ENCODE results near the gene TMED3. TPM values are rescaled to one million over a fixed set of nuclear protein-coding genes. Genes with fewer than 3 reads are reported as not detected.

Gene TMED3
- total RNA-seq, 1 experiment from 2014 or later: 53.6 TPM

DNA sequence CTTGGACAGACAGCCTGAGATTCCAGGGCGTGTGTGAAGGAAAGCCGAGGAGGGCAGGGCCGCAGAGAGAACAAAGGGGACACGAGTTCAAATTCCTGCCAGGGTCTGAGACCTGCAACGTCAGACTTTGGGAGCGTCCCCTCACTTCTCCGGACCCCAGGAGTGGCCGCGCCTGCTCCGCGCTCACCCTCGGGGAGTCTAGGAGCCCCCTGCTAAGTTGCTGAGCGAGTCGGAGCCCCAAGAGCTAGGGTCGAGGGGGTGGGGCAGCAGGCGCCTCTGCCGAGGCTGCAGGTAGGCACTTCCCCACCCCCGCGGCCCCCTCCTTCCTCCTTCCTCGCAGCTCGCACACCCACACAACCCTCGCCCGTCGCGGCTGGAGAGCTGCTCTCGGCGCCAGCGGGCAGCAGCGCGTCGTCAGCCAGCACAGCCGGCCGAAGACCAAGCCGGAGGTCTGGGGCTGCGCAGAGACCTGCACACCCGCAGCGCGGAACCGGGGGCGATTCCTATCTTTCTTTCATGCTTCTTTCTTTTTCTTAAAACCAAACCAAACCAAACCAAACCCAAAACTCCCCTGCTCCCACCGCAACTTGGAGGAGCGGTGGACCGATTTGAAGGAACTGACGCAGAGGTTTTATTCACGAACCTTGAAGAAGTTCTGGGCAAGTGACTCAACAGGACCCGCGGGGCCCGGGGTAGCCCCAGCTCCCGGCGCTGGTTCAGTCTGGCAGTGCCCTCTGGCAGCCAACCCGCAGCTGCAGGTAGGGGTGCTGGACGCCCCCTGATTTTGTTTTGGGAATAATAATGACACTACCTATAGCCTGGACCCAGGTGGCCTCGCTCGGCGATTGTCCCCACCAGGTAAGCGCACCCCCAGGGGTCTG lies 28.3 kb upstream of the TMED3 start, which contains the start of gene ANKRD34C:
TSS of gene ANKRD34C (plus strand) at position 352 of the 881 bp plus-strand sequence. CDS start 10,563 bp downstream, outside the sequence.
- Histone ChIP-seq H3K27ac (ENCODE audit: low read depth, low read length) (no peak within 1 kb of the TSS), H3K27me3 (ENCODE audit: insufficient read depth, low read length) (peaks cover 16% of the 10 kb centered on the region; the same call in 1 of the 2 replicates), H3K9ac (ENCODE audit: low read length) (no peak within 1 kb of the TSS), H2AFZ (ENCODE audit: low read depth, low read length, poor library complexity, severe bottlenecking) (no peak within 1 kb of the TSS), H4K20me1 (ENCODE audit: insufficient read depth) (no peaks in the 10 kb centered on the region), H3K36me3 (ENCODE audit: control insufficient read depth in 1 of 2, insufficient read depth in 2 of 2, low read length in 2 of 2) (no peaks in the 10 kb centered on the region), H3K79me2 (ENCODE audit: insufficient read depth, low read length) (no peaks in the 10 kb centered on the region), H3K9me3 (ENCODE audit: control insufficient read depth in 1 of 2, insufficient read depth in 1 of 2, low read depth in 1 of 2, low read length in 2 of 2) (no peaks in the 10 kb centered on the region), H3K4me3 (replicated peaks in 1 of 2; ENCODE audit: low read depth in 1 of 2, low read length in 2 of 2) (no peak within 1 kb of the TSS), H3K4me2 (ENCODE audit: low read length) (no peak within 1 kb of the TSS), H3K4me1 (ENCODE audit: control insufficient read depth in 1 of 2, insufficient read depth in 2 of 2, low read length in 2 of 2) (no peaks in the 10 kb centered on the region), H3K9me2 (ENCODE audit: insufficient read depth) (no peaks in the 10 kb centered on the region)
- no peak for TF ChIP-seq SIN3A (IDR thresholded peaks at IDR 0.05; ENCODE audit: low read depth)
- TF ChIP-seq, protein P1, sequence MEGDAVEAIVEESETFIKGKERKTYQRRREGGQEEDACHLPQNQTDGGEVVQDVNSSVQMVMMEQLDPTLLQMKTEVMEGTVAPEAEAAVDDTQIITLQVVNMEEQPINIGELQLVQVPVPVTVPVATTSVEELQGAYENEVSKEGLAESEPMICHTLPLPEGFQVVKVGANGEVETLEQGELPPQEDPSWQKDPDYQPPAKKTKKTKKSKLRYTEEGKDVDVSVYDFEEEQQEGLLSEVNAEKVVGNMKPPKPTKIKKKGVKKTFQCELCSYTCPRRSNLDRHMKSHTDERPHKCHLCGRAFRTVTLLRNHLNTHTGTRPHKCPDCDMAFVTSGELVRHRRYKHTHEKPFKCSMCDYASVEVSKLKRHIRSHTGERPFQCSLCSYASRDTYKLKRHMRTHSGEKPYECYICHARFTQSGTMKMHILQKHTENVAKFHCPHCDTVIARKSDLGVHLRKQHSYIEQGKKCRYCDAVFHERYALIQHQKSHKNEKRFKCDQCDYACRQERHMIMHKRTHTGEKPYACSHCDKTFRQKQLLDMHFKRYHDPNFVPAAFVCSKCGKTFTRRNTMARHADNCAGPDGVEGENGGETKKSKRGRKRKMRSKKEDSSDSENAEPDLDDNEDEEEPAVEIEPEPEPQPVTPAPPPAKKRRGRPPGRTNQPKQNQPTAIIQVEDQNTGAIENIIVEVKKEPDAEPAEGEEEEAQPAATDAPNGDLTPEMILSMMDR (IDR thresholded peaks at IDR 0.05 in 2 of 3, conservative IDR thresholded peaks at IDR 0.05 in 1 of 3; ENCODE audit: borderline replicate concordance in 1 of 3, insufficient read depth in 1 of 3, low read depth in 2 of 3, low read length in 2 of 3): no peak
- no peak for TF ChIP-seq CBX3 (IDR thresholded peaks at IDR 0.05; ENCODE audit: low read depth)
- DNase-seq (ENCODE audit: low read depth, low spot score): no peak
- intact Hi-C loops (cut with micrococcal nuclease): no loop called here
- ChIA-PET RAD21 (ENCODE audit: low non-redundant PET in 1 of 2, low total read pairs in 2 of 2, uncharacterized antibody in 2 of 2, unreplicated experiment in 2 of 2) (no interaction called here), POLR2A (no interaction called here), CTCF (no interaction called here)
- BruUV-seq (replicated peaks): no TSS peak
- ATAC-seq: no peak

DNA sequence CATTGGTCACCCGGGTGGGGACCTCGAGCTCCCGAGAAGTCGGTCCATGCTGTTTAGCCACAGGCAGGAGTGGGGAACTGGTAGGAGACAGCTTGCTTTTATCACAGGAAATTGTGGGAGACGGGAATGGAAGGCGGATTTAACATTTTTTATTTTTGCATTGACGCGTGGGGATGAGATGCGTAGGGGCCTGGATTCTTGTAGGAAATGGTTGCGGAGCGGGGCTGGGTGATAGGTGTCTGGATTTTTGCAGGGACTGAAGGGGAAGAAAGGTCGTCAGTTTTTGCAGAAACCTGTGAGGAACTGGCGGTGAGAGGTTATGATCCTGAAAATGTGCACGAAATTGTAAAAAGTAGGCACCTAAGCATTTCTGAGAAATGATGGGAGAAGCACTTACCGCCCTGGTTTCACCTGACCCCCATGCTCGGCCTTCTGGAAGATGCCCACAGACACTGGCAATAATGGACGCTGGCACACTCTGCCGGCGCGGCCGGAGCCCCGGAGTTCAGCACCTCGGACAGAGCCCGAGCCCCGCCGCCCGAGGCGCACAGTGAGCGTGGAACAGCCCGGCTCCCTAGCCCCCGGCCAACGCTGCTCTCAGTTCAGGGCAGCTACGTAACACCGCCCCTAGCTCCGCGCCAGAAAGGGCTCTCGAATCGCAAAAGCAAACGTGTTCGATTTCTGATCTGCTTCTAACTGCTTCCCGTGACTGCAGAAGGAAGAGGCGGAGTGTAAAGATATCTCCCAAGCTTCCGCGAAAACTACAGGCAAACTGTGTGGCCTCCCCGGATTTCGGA lies 27.5 kb upstream of the TMED3 start:
- Histone ChIP-seq H3K4me3 (replicated peaks in 1 of 2; ENCODE audit: low read depth in 1 of 2, low read length in 2 of 2) (no peak overlapping the region), H3K9me2 (ENCODE audit: insufficient read depth) (no peaks in the 10 kb centered on the region), H3K4me2 (ENCODE audit: low read length) (no peak overlapping the region), H4K20me1 (ENCODE audit: insufficient read depth) (no peaks in the 10 kb centered on the region), H3K9me3 (ENCODE audit: control insufficient read depth in 1 of 2, insufficient read depth in 1 of 2, low read depth in 1 of 2, low read length in 2 of 2) (no peaks in the 10 kb centered on the region), H3K4me1 (ENCODE audit: control insufficient read depth in 1 of 2, insufficient read depth in 2 of 2, low read length in 2 of 2) (no peaks in the 10 kb centered on the region), H3K36me3 (ENCODE audit: control insufficient read depth in 1 of 2, insufficient read depth in 2 of 2, low read length in 2 of 2) (no peaks in the 10 kb centered on the region), H3K27me3 (ENCODE audit: insufficient read depth, low read length) (peaks cover 19% of the 10 kb centered on the region; the same call in 1 of the 2 replicates), H2AFZ (ENCODE audit: low read depth, low read length, poor library complexity, severe bottlenecking) (no peak overlapping the region), H3K79me2 (ENCODE audit: insufficient read depth, low read length) (no peaks in the 10 kb centered on the region), H3K27ac (ENCODE audit: low read depth, low read length) (no peak overlapping the region), H3K9ac (ENCODE audit: low read length) (no peak overlapping the region)
- BruUV-seq (replicated peaks): no TSS peak
- intact Hi-C loops (cut with micrococcal nuclease): no loop called here
- no peak for ATAC-seq
- TF ChIP-seq JUND (IDR thresholded peaks at IDR 0.05): no peak
- TF ChIP-seq, protein P2, sequence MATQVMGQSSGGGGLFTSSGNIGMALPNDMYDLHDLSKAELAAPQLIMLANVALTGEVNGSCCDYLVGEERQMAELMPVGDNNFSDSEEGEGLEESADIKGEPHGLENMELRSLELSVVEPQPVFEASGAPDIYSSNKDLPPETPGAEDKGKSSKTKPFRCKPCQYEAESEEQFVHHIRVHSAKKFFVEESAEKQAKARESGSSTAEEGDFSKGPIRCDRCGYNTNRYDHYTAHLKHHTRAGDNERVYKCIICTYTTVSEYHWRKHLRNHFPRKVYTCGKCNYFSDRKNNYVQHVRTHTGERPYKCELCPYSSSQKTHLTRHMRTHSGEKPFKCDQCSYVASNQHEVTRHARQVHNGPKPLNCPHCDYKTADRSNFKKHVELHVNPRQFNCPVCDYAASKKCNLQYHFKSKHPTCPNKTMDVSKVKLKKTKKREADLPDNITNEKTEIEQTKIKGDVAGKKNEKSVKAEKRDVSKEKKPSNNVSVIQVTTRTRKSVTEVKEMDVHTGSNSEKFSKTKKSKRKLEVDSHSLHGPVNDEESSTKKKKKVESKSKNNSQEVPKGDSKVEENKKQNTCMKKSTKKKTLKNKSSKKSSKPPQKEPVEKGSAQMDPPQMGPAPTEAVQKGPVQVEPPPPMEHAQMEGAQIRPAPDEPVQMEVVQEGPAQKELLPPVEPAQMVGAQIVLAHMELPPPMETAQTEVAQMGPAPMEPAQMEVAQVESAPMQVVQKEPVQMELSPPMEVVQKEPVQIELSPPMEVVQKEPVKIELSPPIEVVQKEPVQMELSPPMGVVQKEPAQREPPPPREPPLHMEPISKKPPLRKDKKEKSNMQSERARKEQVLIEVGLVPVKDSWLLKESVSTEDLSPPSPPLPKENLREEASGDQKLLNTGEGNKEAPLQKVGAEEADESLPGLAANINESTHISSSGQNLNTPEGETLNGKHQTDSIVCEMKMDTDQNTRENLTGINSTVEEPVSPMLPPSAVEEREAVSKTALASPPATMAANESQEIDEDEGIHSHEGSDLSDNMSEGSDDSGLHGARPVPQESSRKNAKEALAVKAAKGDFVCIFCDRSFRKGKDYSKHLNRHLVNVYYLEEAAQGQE (IDR thresholded peaks at IDR 0.05; ENCODE audit: low read depth): peak; percentile 65
- DNase-seq (ENCODE audit: low read depth, low spot score): no peak
- ChIA-PET POLR2A (no interaction called here), CTCF (no interaction called here), RAD21 (ENCODE audit: low non-redundant PET in 1 of 2, low total read pairs in 2 of 2, uncharacterized antibody in 2 of 2, unreplicated experiment in 2 of 2) (no interaction called here)
